ENCODE results near the gene BSG.

DNA sequence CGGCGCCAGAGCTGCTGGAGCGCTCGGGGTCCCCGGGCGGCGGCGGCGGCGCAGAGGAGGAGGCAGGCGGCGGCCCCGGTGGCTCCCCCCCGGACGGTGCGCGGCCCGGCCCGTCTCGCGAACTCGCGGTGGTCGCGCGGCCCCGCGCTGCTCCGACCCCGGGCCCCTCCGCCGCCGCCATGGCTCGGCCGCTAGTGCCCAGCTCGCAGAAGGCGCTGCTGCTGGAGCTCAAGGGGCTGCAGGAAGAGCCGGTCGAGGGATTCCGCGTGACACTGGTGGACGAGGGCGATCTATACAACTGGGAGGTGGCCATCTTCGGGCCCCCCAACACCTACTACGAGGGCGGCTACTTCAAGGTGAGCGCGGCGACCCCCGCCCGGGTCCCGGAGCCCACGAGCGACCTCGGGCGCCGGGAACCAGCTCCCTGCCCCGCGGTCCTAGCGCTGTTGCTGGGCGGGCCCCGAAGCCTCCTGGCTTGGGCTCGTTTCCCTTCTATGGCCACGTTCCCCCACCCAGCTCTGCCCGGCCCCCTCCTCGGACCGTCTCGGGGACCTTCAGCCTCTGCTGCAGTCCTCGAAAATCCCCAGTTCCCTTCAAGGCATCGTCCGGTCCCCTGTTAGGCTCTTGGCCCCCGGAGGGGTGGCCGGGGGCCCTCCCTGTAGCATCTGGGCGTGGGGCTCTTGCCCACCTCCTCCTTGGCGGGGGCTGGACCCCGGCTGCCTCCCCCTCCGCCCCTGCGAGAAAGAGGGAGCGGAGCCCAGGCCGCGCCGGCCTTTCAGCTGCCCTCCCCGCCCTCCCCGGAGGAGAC is 40.4 kb upstream of the BSG start, which contains the start of gene CDC34:
- TF ChIP-seq POLR2A (IDR thresholded peaks at IDR 0.05) = no peak
- no peak for TF ChIP-seq POLR2AphosphoS5 (IDR thresholded peaks at IDR 0.05)

Data from prostate gland (tissue), 1 donor.